GM12864 (cell line): ENCODE results near the gene PRKG1.

Experiments
- DNase-seq: peaks from one replicate; pipeline ENCODE4 v3.0.0-alpha.2; 2011; ENCODE audit warnings: low read depth
- H3K4me3 ChIP-seq: 2 replicates; pipeline ENCODE4 v1.5.1; 2011; ENCODE audit warnings: mild to moderate bottlenecking, low read depth, low read length, control low read depth
- TF ChIP-seq, protein P1 (sequence below): IDR thresholded peaks from 2 replicates; pipeline ENCODE4 v1.5.1; 2011; ENCODE audit warnings: low read depth, mild to moderate bottlenecking, moderate library complexity, low read length, control low read depth, inconsistent platforms; ENCODE audit errors: missing control alignments

Gene PRKG1

DNA sequence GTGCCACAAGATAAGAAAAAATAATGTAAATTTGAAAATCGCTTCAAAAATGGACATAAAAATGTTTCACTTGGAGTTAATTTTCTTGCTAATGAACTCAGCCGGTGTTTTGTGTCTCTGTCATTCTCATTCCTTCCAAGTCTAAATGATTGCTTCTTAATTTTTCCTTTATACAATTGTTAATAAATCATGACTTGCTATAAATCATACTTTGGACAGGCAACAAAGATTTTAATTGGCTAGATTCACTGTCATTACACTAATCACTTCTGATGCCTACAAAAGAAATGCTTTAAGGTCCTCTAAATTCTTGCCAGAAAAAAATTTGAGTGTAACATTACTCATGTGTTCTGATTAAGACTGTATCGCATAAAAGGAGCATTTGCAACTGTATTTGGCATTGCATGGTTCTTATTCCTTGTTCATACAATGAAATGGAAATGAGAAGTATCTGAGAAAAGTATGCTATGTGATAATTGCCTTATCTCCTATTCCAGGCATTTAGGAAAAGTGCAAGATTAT is 1000.3 kb downstream of the PRKG1 start:
- no peak for DNase-seq
- TF ChIP-seq, protein P1, sequence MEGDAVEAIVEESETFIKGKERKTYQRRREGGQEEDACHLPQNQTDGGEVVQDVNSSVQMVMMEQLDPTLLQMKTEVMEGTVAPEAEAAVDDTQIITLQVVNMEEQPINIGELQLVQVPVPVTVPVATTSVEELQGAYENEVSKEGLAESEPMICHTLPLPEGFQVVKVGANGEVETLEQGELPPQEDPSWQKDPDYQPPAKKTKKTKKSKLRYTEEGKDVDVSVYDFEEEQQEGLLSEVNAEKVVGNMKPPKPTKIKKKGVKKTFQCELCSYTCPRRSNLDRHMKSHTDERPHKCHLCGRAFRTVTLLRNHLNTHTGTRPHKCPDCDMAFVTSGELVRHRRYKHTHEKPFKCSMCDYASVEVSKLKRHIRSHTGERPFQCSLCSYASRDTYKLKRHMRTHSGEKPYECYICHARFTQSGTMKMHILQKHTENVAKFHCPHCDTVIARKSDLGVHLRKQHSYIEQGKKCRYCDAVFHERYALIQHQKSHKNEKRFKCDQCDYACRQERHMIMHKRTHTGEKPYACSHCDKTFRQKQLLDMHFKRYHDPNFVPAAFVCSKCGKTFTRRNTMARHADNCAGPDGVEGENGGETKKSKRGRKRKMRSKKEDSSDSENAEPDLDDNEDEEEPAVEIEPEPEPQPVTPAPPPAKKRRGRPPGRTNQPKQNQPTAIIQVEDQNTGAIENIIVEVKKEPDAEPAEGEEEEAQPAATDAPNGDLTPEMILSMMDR = no peak
- H3K4me3 ChIP-seq = no peak overlapping the region

DNA sequence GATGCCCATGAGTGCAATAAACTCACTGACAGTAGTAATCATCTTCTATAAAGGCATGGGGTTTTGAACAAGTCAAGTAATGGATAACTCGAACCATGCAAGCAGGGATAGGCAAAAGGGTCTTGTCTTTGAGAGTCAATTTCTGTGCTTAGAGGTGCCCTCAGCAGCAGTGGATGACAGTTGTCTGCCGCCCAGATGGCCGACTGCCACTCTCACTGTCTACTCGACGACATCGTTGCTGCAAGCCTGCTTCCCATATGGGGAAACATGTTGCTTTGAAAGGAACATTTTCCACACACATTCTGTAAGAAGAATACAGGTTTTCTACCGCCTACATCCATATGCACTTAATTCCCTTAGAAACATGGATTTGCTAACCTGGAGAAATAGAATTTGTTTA is 1003.5 kb downstream of the PRKG1 start:
- TF ChIP-seq, protein P1 = no peak
- no peak overlapping the region for H3K4me3 ChIP-seq
- no peak for DNase-seq

DNA sequence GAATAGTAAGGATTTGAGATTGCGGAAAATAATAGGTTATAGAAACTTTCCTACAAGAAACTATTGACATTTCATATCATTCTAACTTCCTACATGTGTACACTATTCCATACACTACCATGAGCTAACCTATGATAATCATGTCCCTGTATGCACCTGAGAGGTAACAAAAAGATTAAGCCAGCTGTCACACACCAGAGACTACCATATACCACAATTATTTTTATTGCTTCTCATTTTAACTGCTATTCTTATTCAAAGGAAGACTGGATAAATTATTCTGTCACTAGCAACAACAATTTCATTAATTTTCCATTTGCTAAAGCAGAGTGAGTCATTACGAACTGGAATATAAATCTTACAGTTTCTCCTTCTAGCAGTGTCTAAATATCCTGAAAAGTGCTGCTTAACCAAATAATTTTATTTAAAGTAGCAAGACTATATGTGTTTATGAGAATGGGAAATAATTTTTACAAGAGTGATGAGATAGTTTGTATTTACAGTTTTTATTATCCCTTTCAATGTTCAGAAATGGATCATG is 1004.2 kb downstream of the PRKG1 start:
- DNase-seq = no peak
- TF ChIP-seq, protein P1 = no peak
- H3K4me3 ChIP-seq = no peak overlapping the region

DNA sequence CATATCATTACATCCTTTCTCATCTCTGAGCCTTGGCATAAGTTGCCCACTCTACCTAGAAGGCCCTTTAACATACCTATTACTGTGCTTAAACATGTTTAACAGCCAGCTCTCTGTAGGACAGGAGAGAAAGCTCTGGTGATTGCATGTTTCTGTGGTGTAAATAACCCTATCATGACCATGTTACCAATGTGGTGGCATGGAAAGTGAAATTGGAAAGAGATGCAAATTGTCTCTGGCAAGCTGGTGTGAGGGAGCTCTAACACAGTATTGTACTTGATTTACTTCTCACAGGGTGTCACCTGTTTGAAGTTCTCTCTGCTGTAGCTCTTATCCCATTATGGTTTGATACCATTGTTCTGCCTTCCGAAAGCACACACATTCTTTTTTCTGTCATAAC is 1008.0 kb downstream of the PRKG1 start:
- DNase-seq = no peak
- TF ChIP-seq, protein P1 = no peak

DNA sequence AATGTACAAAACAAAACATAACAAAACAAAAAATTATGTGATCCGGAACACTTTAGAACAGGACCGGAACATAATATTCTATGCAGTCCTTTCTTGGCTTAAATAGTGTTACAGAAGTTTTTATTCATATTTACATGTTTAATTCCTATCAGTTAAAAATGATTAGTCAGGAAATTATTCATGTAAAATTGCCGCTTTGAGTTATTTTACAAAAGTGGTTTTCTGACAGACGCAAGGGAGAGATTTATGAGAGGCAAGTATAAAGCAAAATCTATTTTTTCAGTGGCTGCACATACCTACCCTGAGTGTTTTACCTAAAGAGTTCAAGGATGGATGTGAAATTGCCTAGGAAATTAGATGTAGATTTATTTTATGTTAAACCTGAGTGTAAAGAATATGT is 1009.1 kb downstream of the PRKG1 start:
- TF ChIP-seq, protein P1 = no peak
- no peak for DNase-seq
- no peak overlapping the region for H3K4me3 ChIP-seq

More for the DNA sequence above, 1008.0 kb downstream of the PRKG1 start:
- no peak overlapping the region for H3K4me3 ChIP-seq

DNA sequence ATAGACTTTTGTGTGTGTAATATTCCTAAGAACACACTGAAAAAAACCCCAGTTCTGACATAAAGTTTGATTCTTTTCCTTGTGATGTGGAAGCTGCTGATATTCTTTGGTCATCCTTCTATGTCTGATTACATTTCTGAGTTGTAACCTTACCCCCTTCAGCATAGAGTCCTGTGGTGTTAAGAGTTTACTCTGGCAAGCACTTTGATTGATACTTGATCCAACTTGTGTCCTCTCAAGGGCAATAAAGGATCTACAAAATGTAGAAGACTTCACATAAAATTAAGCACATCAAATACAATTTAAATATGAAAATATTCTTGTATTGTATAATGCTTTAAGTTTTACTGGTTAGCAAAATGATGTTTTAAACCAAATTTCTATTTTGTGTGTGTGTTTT is 1018.1 kb downstream of the PRKG1 start:
- DNase-seq = no peak
- TF ChIP-seq, protein P1 = no peak
- no peak overlapping the region for H3K4me3 ChIP-seq

DNA sequence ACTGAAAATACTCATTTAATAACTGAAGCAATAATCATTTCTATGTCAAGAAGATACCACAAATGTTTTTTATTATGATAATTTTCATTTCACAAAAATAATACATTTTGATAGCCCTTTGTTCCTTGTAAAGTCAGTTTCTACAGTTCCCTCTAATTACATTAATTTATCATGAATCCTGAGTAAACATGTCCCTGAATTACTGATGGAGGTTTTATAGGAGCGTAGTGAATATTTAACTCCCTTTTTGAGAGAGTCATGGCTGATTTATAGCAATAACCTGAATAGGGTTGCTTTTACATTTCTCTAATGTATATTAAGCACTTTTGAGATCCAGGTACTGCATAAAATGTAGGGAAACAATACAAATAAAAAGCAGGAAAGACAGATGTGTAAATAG is 1023.8 kb downstream of the PRKG1 start:
- TF ChIP-seq, protein P1 = no peak
- DNase-seq = no peak
- H3K4me3 ChIP-seq = no peak overlapping the region
